ENCODE results near the gene ZNF320. TPM values are rescaled to one million over a fixed set of nuclear protein-coding genes. Genes with fewer than 3 reads are reported as not detected.

The ZNF320 gene
- total RNA-seq, 6 experiments from 2014 or later, result 4.7 to 7.3 (median 5.4) TPM

DNA sequence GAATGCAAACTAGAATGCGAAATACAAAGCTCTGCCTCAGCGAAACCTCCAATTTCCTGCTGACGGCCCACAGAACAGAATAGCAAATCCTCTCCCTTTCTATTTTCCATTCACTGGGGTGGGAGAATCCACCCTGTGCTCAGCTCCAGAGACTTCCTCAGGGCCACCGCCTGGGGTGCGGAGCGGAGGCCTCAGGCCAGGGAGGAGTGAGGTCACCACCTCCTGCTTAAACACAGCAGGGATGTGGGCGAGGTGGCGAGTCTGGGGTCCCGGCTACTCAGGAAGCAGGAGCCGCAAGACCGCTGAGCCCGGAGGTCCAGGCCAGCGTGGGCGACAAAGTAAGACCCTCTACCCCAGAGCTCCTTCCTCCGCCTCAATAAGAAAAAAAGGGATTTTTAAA, 666 bp upstream of the ZNF320 start:
- Mint-ChIP-seq H3K27me3 (ENCODE audit: insufficient read depth) (0 out of 2 replicates have a peak, but pooled peaks cover 3% of the 10 kb centered on the region), H3K4me3 (peak overlapping the region; percentile 92; the same call in 1 of the 2 replicates), H3K9me3 (peaks cover 25% of the 10 kb centered on the region), H3K4me1 (ENCODE audit: low read depth) (peaks cover 5% of the 10 kb centered on the region; the same call in 1 of the 2 replicates), H3K36me3 (ENCODE audit: low read depth) (peaks cover 32% of the 10 kb centered on the region), H3K27ac (no peak overlapping the region)
- DNase-seq, result no peak
- TF ChIP-seq, protein P1, sequence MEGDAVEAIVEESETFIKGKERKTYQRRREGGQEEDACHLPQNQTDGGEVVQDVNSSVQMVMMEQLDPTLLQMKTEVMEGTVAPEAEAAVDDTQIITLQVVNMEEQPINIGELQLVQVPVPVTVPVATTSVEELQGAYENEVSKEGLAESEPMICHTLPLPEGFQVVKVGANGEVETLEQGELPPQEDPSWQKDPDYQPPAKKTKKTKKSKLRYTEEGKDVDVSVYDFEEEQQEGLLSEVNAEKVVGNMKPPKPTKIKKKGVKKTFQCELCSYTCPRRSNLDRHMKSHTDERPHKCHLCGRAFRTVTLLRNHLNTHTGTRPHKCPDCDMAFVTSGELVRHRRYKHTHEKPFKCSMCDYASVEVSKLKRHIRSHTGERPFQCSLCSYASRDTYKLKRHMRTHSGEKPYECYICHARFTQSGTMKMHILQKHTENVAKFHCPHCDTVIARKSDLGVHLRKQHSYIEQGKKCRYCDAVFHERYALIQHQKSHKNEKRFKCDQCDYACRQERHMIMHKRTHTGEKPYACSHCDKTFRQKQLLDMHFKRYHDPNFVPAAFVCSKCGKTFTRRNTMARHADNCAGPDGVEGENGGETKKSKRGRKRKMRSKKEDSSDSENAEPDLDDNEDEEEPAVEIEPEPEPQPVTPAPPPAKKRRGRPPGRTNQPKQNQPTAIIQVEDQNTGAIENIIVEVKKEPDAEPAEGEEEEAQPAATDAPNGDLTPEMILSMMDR (IDR thresholded peaks at IDR 0.05), result no peak

DNA sequence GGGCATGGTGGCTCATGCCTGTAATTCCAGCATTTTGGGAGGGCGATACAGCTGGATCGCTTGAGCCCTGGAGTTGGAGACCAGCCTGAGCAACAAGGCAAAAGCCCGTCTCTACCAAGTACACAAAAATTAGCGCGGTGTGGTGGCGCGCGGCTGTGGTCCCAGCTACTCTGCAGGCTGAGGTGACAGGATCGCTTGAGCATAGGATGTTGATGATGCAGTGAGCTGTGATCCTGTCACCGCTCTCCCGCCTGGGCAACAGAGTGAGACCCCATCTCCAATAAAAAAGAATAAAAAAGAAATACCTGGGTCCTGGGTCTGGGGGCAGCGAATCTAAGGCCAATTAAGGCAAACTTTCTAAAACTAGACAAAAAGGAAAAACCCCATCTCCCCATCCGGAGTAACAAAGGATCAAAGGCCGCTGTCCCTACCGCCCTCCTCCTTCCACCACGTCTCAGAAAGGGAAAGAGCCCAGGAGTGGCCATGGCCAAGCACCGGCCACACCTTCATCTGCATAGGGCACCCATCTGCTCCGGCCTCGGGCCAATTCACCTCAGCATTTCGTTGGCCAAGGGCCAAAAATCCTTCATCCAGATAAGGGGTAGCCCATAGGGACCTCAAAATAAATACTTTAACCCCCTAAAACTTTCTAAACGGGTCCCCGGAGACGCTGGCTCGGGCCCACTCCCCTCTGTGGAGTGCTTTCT, 851 bp downstream of the ZNF320 start:
- TF ChIP-seq, protein P1 (IDR thresholded peaks at IDR 0.05), result no peak
- H3K9me3 Mint-ChIP-seq, result peaks cover 25% of the 10 kb centered on the region
- H3K36me3 Mint-ChIP-seq (ENCODE audit: low read depth), result peaks cover 39% of the 10 kb centered on the region
- H3K4me1 Mint-ChIP-seq (ENCODE audit: low read depth), result peaks cover 5% of the 10 kb centered on the region; the same call in 1 of the 2 replicates
- H3K27me3 Mint-ChIP-seq (ENCODE audit: insufficient read depth), result 0 out of 2 replicates have a peak, but pooled peaks cover 3% of the 10 kb centered on the region
- DNase-seq, result no peak
- H3K4me3 Mint-ChIP-seq, result peak overlapping the region; percentile 92
- H3K27ac Mint-ChIP-seq, result peak overlapping the region; percentile 93

DNA sequence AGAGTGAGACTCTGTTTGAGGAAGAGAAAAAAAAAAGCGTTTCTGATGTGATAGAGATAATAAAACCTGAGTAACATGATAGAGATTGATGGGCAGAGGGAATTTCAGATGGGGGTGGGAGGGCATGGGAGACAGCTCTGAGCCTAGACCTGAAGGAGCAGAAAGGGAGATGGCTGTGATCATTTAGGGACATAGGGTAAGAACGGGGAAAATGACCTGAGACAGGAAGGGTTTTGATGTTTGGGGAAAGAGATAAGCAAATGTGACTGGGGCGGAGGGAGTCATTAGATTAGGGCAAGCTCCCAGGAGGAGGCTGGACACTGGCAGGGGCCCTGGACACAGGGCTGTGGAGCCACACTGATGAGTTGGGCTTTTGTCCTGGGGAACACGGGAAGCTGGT, 6.1 kb downstream of the ZNF320 start:
- Mint-ChIP-seq H3K4me3 (no peak overlapping the region), H3K4me1 (ENCODE audit: low read depth) (no peaks in the 10 kb centered on the region), H3K36me3 (ENCODE audit: low read depth) (peaks cover 65% of the 10 kb centered on the region), H3K27ac (no peak overlapping the region), H3K9me3 (peaks cover 26% of the 10 kb centered on the region), H3K27me3 (ENCODE audit: insufficient read depth) (no peaks in the 10 kb centered on the region)
- DNase-seq, result no peak
- TF ChIP-seq, protein P1 (IDR thresholded peaks at IDR 0.05), result no peak

DNA sequence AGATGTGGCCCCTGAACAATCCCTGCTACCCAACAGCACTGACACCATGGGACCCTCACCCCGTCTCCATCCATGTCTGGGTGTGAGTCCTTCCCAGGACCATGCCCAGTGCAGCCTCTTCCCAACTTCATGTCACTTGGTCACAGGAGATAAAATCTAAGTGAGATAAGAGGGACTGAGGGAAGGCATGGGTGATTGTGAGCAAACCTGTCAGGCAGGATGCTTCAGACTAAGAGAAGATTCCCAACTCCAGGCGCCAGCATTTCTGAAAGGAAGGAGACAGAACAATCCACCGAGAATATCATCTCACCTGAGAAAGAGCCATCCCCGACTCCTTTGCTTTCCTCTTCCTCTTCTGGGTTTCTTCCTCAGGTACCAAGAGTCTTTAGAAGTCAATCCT, 7.5 kb downstream of the ZNF320 start:
- H3K9me3 Mint-ChIP-seq, result peaks cover 28% of the 10 kb centered on the region
- DNase-seq, result no peak
- H3K4me1 Mint-ChIP-seq (ENCODE audit: low read depth), result no peaks in the 10 kb centered on the region
- H3K27ac Mint-ChIP-seq, result no peak overlapping the region
- H3K36me3 Mint-ChIP-seq (ENCODE audit: low read depth), result peaks cover 67% of the 10 kb centered on the region
- H3K27me3 Mint-ChIP-seq (ENCODE audit: insufficient read depth), result no peaks in the 10 kb centered on the region
- H3K4me3 Mint-ChIP-seq, result no peak overlapping the region
- TF ChIP-seq, protein P1 (IDR thresholded peaks at IDR 0.05), result no peak

DNA sequence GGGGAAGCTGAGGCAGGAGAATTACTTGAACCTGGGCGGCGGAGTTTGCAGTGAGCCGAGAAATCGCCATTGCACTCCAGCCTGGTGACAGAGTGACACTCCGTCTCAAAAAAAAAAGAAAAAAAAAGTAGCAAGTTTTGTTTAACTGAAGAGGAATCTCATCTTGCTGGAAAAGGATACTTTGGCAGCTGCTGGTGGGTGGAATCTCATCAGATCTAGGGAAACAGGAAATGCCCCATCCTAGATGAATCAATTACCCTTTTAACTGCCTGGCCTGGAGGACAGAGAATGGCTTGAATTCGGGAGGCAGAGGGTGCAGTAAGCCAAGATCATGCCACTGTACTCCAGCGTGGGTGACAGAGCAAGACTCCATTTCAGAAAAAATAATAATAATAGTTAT, 8.4 kb downstream of the ZNF320 start:
- H3K36me3 Mint-ChIP-seq (ENCODE audit: low read depth), result peaks cover 67% of the 10 kb centered on the region
- DNase-seq, result no peak

More for the DNA sequence above, 8.4 kb downstream of the ZNF320 start:
- Mint-ChIP-seq H3K4me1 (ENCODE audit: low read depth) (no peaks in the 10 kb centered on the region), H3K27ac (no peak overlapping the region), H3K27me3 (ENCODE audit: insufficient read depth) (no peaks in the 10 kb centered on the region; the same call in 1 of the 2 replicates), H3K4me3 (no peak overlapping the region), H3K9me3 (peaks cover 34% of the 10 kb centered on the region)
- TF ChIP-seq, protein P1 (IDR thresholded peaks at IDR 0.05), result no peak

Measured in HFFc6 (cell line).